T-cell (primary cell): ENCODE data around the gene OIP5. TPM values are rescaled to one million over a fixed set of nuclear protein-coding genes. Genes with fewer than 3 reads are reported as not detected.
"Not testable (repeated sequence)": the region's sequence is repeated elsewhere in the genome, so short reads cannot be mapped to it uniquely, and the experiment has no call there.

ENCODE experiments used
- ATAC-seq, 4 experiments: fragments of 200-7000 bp in 3 of 4; fragments of 150-1000 bp in 1 of 4; cut with Tn5 transposase; replicated peaks in 1 of 4; 1 replicate in 3 of 4; 2 replicates in 1 of 4; pipeline ENCODE4 v1.10.0; 2021; ENCODE audit warnings: moderate library complexity in 3 of 4, mild to moderate bottlenecking in 2 of 4, moderate number of reproducible peaks in 1 of 4
- CTCF ChIA-PET, 2 donors: fragments of 300-600 bp; sonication (Branson Sonifier 250); formaldehyde crosslinking; loops; one replicate each; lab custom pipeline; 2022; ENCODE audit warnings: antibody characterized with exemption in 2 of 2; lab: Charles Lee
- POLR2A ChIA-PET, 2 donors: fragments of 300-600 bp; sonication (Branson Sonifier 250); formaldehyde crosslinking; loops; one replicate each; lab custom pipeline; 2022; ENCODE audit warnings: antibody characterized with exemption in 2 of 2; lab: Charles Lee
- DNase-seq, 35 experiments: peaks; one replicate each; pipeline versions ENCODE4 v3.0.0 to v3.0.0-alpha.2; 2013 to 2023
- H3K27ac ChIP-seq: one replicate; pipeline ENCODE4 v1.5.1; 2013; ENCODE audit warnings: low read length
- H3K27me3 ChIP-seq, 2 experiments: replicated peaks in 1 of 2; 1 replicate in 1 of 2; 2 replicates in 1 of 2; pipeline versions ENCODE4 v1.6.1 to v1.7.0; 2013; ENCODE audit warnings: low read length in 1 of 2, mixed read lengths in 1 of 2; ENCODE audit not compliant: control insufficient read depth in 2 of 2, insufficient read depth in 2 of 2; ENCODE audit errors: extremely low read depth in 1 of 2
- H3K36me3 ChIP-seq, 2 donors: 1 replicate in 1 of 2; 2 replicates in 1 of 2; pipeline versions ENCODE4 v1.6.1 to v1.7.0; 2013; ENCODE audit warnings: low read length in 1 of 2; ENCODE audit not compliant: control insufficient read depth in 2 of 2, insufficient read depth in 1 of 2; ENCODE audit errors: extremely low read depth in 1 of 2
- H3K4me1 ChIP-seq, 2 experiments: 1 replicate in 1 of 2; 2 replicates in 1 of 2; pipeline versions ENCODE4 v1.6.1 to v1.7.0; 2013; ENCODE audit warnings: low read length in 2 of 2, mixed read lengths in 1 of 2; ENCODE audit not compliant: insufficient read depth in 2 of 2, control insufficient read depth in 1 of 2; ENCODE audit errors: extremely low read depth in 1 of 2
- H3K4me3 ChIP-seq, 2 donors: 1 replicate in 1 of 2; 2 replicates in 1 of 2; pipeline versions ENCODE4 v1.5.1 to v1.7.0; 2013; ENCODE audit warnings: mild to moderate bottlenecking in 2 of 2, low read length in 1 of 2, moderate library complexity in 1 of 2; ENCODE audit not compliant: control insufficient read depth in 1 of 2; ENCODE audit errors: extremely low read depth in 1 of 2
- H3K9me3 ChIP-seq: 2 replicates; pipeline ENCODE4 v1.7.0; 2013
- H3K27ac Mint-ChIP-seq, 2 donors: one replicate each; pipeline ENCODE4 v1.8.0; 2020 to 2021; ENCODE audit warnings: mild to moderate bottlenecking in 2 of 2, mixed read lengths in 2 of 2
- H3K27me3 Mint-ChIP-seq, 2 donors: one replicate each; pipeline ENCODE4 v1.8.0; 2021 to 2022; ENCODE audit warnings: mixed read lengths in 2 of 2
- H3K36me3 Mint-ChIP-seq: one replicate; pipeline ENCODE4 v1.8.0; 2021; ENCODE audit warnings: mixed read lengths
- H3K4me1 Mint-ChIP-seq, 3 donors: one replicate each; pipeline ENCODE4 v1.8.0; 2020 to 2022; ENCODE audit warnings: mixed read lengths in 3 of 3, mild to moderate bottlenecking in 1 of 3
- H3K4me3 Mint-ChIP-seq, 3 donors: one replicate each; pipeline ENCODE4 v1.8.0; 2020 to 2022; ENCODE audit warnings: mild to moderate bottlenecking in 3 of 3, mixed read lengths in 3 of 3, moderate library complexity in 3 of 3
- H3K9me3 Mint-ChIP-seq, 3 donors: one replicate each; pipeline ENCODE4 v1.8.0; 2020 to 2022; ENCODE audit warnings: mixed read lengths in 3 of 3
- WGBS: methylation state at CpG from one replicate; pipeline ENCODE4 v1.1.5; 2013; ENCODE audit warnings: missing lambda C conversion rate; ENCODE audit not compliant: insufficient coverage; 5-methylcytosine and 5-hydroxymethylcytosine counted together
- total RNA-seq, 35 experiments: library from RNA in 6 of 35; stranded (reverse) in 6 of 35; fragments of 120-200 nt in 1 of 35; gene quantifications; one replicate each; pipeline versions ENCODE4 v1.2.1 to v1.2.4 and lab custom pipeline; 2013 to 2026

Gene OIP5
- total RNA-seq, 5 donors from 2014 or later (not counting 1 experiment from before 2014, with no cell fraction given): 0.58 to 0.82 (median 0.70) TPM; not detected in 2

DNA sequence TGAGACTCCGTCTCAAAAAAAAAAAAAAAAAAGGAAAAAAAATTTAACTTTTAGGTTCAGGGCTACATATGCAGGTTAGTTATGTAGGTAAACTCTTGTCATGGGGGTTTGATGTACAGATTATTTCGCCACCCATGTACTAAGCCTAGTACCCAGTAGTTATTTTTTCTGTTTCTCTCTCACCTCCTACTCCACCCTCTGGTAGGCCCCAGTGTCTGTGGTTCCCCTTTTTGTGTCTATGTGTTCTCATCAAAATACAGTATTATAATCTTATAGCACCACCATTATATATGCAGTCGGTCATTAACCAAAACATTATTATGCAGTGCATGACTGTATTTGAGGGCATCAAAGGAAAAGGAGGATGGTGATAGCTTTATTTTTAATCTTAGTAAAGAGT is 54.1 kb downstream of the OIP5 start:
- no peaks in the 10 kb centered on the region for H3K9me3 Mint-ChIP-seq
- peaks cover 0 to 5% of the 10 kb centered on the region in 2 experiments for H3K4me1 ChIP-seq
- DNase-seq: no peak
- no peaks in the 10 kb centered on the region for H3K27me3 Mint-ChIP-seq
- no peak overlapping the region for H3K4me3 ChIP-seq
- no peaks in the 10 kb centered on the region for H3K9me3 ChIP-seq
- H3K27ac ChIP-seq: no peak overlapping the region
- CTCF ChIA-PET: no interaction called here
- peaks cover 6 to 9% of the 10 kb centered on the region in 2 donors for H3K36me3 ChIP-seq
- H3K4me3 Mint-ChIP-seq: no peak overlapping the region
- no peak for ATAC-seq
- no CpG with 5 or more reads among the region's 3 CpGs for WGBS
- H3K27ac Mint-ChIP-seq: no peak overlapping the region
- POLR2A ChIA-PET: interaction anchor here in 1 of 2 donors (0.7 kb wide), 1 partner anchor 44 kb away, joined by 5 read pairs; no protein-coding TSS in a partner anchor
- peaks cover 21% of the 10 kb centered on the region for H3K36me3 Mint-ChIP-seq
- H3K27me3 ChIP-seq: no peaks in the 10 kb centered on the region
- H3K4me1 Mint-ChIP-seq: peaks cover 8 to 10% (median 10%) of the 10 kb centered on the region in 3 donors

DNA sequence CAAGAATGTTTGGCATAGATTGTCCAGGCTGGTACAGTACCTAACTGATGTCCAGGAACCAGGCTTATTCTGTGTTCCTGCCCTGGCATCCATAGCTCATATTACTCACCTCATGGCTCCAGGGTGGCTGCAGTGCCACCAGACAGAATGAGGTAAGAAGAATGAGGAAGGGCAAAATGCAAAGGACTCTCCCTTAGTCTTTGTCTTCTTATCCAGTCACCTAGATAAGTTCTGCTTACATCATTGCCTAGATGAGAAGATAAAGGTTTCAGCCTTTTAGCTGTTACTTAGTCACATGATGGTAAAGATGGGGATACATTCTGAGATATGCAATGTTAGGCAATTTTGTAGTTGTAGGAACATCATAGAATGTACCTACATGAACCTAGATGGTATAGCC is 55.6 kb downstream of the OIP5 start:
- Mint-ChIP-seq H3K27me3 (no peaks in the 10 kb centered on the region), H3K9me3 (no peaks in the 10 kb centered on the region), H3K4me1 (no peaks in the 10 kb centered on the region), H3K4me3 (no peak overlapping the region), H3K27ac (no peak overlapping the region), H3K36me3 (peaks cover 21% of the 10 kb centered on the region)
- Histone ChIP-seq H3K9me3 (no peaks in the 10 kb centered on the region), H3K4me1 (no peaks in the 10 kb centered on the region), H3K36me3 (peaks cover 6 to 11% of the 10 kb centered on the region in 2 donors), H3K4me3 (no peak overlapping the region), H3K27ac (no peak overlapping the region), H3K27me3 (no peaks in the 10 kb centered on the region)
- CTCF ChIA-PET: no interaction called here
- DNase-seq (no peak), ATAC-seq (no peak)
- POLR2A ChIA-PET: no interaction called here

DNA sequence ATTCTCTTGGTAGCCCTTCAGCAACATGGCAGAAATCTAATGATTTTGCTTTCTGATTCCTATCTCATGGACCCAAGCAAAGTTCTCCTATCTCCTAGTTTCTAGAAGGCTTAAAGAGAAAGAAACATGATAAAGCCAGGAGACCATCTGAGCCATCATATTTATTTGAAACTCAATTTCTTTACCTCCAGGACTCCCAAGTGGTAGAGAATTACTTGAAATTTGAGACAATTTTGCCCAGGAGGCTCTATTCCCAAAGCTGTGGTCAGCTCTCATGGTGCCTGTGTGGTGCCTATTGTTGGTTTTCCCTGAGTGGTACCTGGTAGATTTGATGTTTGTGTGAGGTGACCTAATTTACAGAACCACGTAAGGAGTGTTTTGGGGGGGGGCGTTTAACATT is 62.5 kb downstream of the OIP5 start:
- Mint-ChIP-seq H3K36me3 (peaks cover 25% of the 10 kb centered on the region), H3K4me1 (no peaks in the 10 kb centered on the region), H3K4me3 (no peak overlapping the region), H3K27me3 (no peaks in the 10 kb centered on the region), H3K27ac (no peak overlapping the region), H3K9me3 (no peaks in the 10 kb centered on the region)
- Histone ChIP-seq H3K27me3 (no peaks in the 10 kb centered on the region), H3K36me3 (peaks cover 0 to 14% of the 10 kb centered on the region in 2 donors), H3K27ac (no peak overlapping the region), H3K4me3 (no peak overlapping the region), H3K4me1 (no peaks in the 10 kb centered on the region), H3K9me3 (no peaks in the 10 kb centered on the region)
- ChIA-PET CTCF (interaction anchor here in 1 of 2 donors (0.9 kb wide), 1 partner anchor 29 kb away, joined by 3 read pairs; no protein-coding TSS in a partner anchor), POLR2A (no interaction called here)
- DNase-seq (no peak), ATAC-seq (no peak)
- WGBS: no CpG with 5 or more reads among the region's 2 CpGs

DNA sequence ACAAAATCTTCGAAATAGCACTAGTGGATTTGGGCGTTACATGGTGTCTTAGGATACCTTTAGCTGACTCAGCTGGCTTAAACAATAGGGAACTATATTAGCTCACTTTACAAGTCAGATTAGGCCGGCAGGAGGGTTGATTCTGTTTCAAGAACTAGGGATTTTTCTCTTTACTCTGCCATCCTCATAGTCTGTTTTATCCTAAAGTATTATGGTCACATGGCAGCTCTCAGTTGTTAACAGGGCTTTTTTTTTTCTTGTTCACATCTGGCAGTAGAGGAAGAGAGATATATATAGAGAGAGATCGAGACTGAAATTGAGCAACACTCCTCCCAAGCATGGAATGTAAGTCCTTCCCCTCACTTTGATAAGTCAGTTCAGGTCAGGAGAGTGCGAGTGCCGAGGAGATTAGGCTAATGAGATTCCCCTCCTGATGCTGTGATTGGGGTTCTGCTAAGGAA is 68.5 kb downstream of the OIP5 start:
- WGBS: 100% methylated on average over 2 of the region's 6 CpGs
- Histone ChIP-seq H3K4me3 (no peak overlapping the region), H3K9me3 (no peaks in the 10 kb centered on the region), H3K27ac (no peak overlapping the region), H3K4me1 (no peaks in the 10 kb centered on the region), H3K36me3 (peaks cover 0 to 13% of the 10 kb centered on the region in 2 donors), H3K27me3 (no peaks in the 10 kb centered on the region)
- ATAC-seq: no peak
- H3K4me3 Mint-ChIP-seq: no peak overlapping the region
- DNase-seq: no peak
- ChIA-PET CTCF (interaction anchor here in 1 of 2 donors (0.7 kb wide), 1 partner anchor 309 kb away, joined by 3 read pairs; no protein-coding TSS in a partner anchor), POLR2A (no interaction called here)
- peaks cover 38% of the 10 kb centered on the region for H3K36me3 Mint-ChIP-seq
- H3K4me1 Mint-ChIP-seq: peaks cover 0 to 3% (median 0%) of the 10 kb centered on the region in 3 donors
- H3K27me3 Mint-ChIP-seq: no peaks in the 10 kb centered on the region
- no peaks in the 10 kb centered on the region for H3K9me3 Mint-ChIP-seq
- H3K27ac Mint-ChIP-seq: no peak overlapping the region

DNA sequence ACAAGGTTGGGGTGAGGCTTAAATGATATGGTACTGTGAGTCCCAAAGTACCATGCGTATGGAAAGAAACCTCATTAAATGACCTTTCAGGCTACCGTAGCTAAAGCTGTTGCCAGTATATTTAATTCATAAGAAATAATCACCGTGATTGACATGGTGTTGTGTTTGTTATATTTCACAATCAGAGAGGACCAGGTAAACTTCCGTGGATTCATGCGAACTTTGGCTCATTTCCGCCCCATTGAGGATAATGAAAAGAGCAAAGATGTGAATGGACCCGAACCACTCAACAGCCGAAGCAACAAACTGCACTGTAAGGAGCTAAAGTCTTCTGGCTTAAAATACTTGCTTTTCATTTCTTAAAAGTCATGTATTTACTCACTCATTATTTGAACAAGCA is 69.8 kb downstream of the OIP5 start:
- Mint-ChIP-seq H3K4me3 (no peak overlapping the region), H3K4me1 (peaks cover 0 to 4% (median 0%) of the 10 kb centered on the region in 3 donors)
- no peak for ATAC-seq

DNA sequence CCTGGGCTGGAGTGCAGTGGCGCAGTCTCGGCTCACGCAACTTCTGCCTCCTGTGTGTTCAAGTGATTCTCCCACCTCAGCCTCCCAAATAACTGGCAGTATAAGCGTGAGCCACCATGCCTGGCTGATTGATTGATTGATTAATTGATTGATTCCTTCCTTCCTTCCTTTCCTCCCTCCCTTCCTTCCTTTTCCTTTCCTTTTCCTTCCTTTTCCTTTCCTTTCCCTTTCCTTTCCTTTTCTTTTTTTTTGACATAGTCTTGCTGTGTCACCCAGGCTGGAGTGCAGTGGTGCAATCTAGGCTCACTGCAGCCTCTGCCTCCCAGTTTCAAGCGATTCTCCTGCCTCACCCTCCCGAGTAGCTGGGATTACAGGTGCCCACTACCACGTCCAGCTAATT is 71.5 kb downstream of the OIP5 start:
- H3K27me3 Mint-ChIP-seq, H3K27me3 ChIP-seq, H3K4me3 Mint-ChIP-seq, H3K9me3 Mint-ChIP-seq, H3K9me3 ChIP-seq, H3K27ac ChIP-seq, DNase-seq, H3K4me1 ChIP-seq, H3K27ac Mint-ChIP-seq, H3K4me1 Mint-ChIP-seq, H3K4me3 ChIP-seq, ATAC-seq: not testable (repeated sequence)
- peaks cover 0 to 17% of the 10 kb centered on the region in 2 donors for H3K36me3 ChIP-seq
- 100% methylated on average over 2 of the region's 7 CpGs for WGBS
- peaks cover 34% of the 10 kb centered on the region for H3K36me3 Mint-ChIP-seq
- POLR2A ChIA-PET: interaction anchor here (0.6 kb wide), 2 partner anchors 13 to 524 kb away, joined by 3 to 6 read pairs; no protein-coding TSS in a partner anchor
- CTCF ChIA-PET: interaction anchor here in 1 of 2 donors (0.6 kb wide), 1 partner anchor 131 kb away, joined by 10 read pairs; no protein-coding TSS in a partner anchor

More for the DNA sequence above, 69.8 kb downstream of the OIP5 start:
- no peaks in the 10 kb centered on the region for H3K9me3 ChIP-seq
- CTCF ChIA-PET: no interaction called here
- Mint-ChIP-seq H3K27ac (no peak overlapping the region), H3K27me3 (no peaks in the 10 kb centered on the region), H3K36me3 (peaks cover 42% of the 10 kb centered on the region), H3K9me3 (no peaks in the 10 kb centered on the region)
- POLR2A ChIA-PET: interaction anchor here in 1 of 2 donors (0.6 kb wide), 1 partner anchor 654 kb away, joined by 3 read pairs; no protein-coding TSS in a partner anchor
- H3K4me3 ChIP-seq: no peak overlapping the region
- H3K27me3 ChIP-seq: no peaks in the 10 kb centered on the region
- no peaks in the 10 kb centered on the region for H3K4me1 ChIP-seq
- DNase-seq: no peak
- WGBS: 100% methylated on average over 2 of the region's 8 CpGs
- peaks cover 0 to 13% of the 10 kb centered on the region in 2 donors for H3K36me3 ChIP-seq
- no peak overlapping the region for H3K27ac ChIP-seq
